Aorta (tissue), 5 donors: ENCODE measurements around the gene PSMD7. TPM values are rescaled to one million over a fixed set of nuclear protein-coding genes. Genes with fewer than 3 reads are reported as not detected.
A peak's percentile ranks its signal among the peaks of the same experiment; 100 is the strongest.

ENCODE experiments used
- ATAC-seq: fragments of 200-7000 bp; cut with Tn5 transposase; one replicate; pipeline ENCODE4 v1.9.1; 2022; ENCODE audit warnings: moderate library complexity; ENCODE audit not compliant: low FRiP score
- DNase-seq, 2 donors: peaks; one replicate each; pipeline ENCODE4 v3.0.0-alpha.2; 2020
- H3K27ac ChIP-seq, 2 donors: one replicate each; pipeline ENCODE4 v1.5.1; 2013; ENCODE audit warnings: low read length in 2 of 2, mild to moderate bottlenecking in 2 of 2, moderate library complexity in 2 of 2, control low read depth in 1 of 2, inconsistent platforms in 1 of 2, low read depth in 1 of 2
- H3K27me3 ChIP-seq, 2 donors: one replicate each; pipeline ENCODE4 v1.6.1; 2013; ENCODE audit warnings: control low read depth in 1 of 2, low read length in 1 of 2, mild to moderate bottlenecking in 1 of 2, moderate library complexity in 1 of 2; ENCODE audit not compliant: insufficient read depth in 2 of 2, control insufficient read depth in 1 of 2
- H3K36me3 ChIP-seq, 2 donors: one replicate each; pipeline ENCODE4 v1.6.1; 2013; ENCODE audit warnings: control low read depth in 1 of 2, low read length in 1 of 2, mild to moderate bottlenecking in 1 of 2; ENCODE audit not compliant: insufficient read depth in 2 of 2, control insufficient read depth in 1 of 2
- H3K4me1 ChIP-seq, 2 donors: one replicate each; pipeline ENCODE4 v1.6.1; 2013; ENCODE audit warnings: low read length in 2 of 2, control low read depth in 1 of 2, mild to moderate bottlenecking in 1 of 2, moderate library complexity in 1 of 2; ENCODE audit not compliant: insufficient read depth in 2 of 2, control insufficient read depth in 1 of 2
- H3K4me3 ChIP-seq, 2 donors: one replicate each; pipeline ENCODE4 v1.5.1; 2013; ENCODE audit warnings: low read length in 2 of 2, control low read depth in 1 of 2, mild to moderate bottlenecking in 1 of 2
- H3K9me3 ChIP-seq: one replicate; pipeline ENCODE4 v1.6.1; 2013; ENCODE audit warnings: mild to moderate bottlenecking, low read length; ENCODE audit not compliant: control insufficient read depth
- WGBS, 2 donors: extraction: QIAGEN DNeasy Blood & Tissue Kit; methylation state at CpG; one replicate each; pipeline ENCODE4 v1.1.7; 2013; 5-methylcytosine and 5-hydroxymethylcytosine counted together
- intact Hi-C, 2 donors: fragments of 100-400 bp; cut with DNase I; formaldehyde crosslinking; loops; one replicate each; pipeline versions ENCODE4 v1.14.2 to v1.15.0; 2022
- long read RNA-seq, 2 donors: library from polyadenylated mRNA; unstranded; transcript quantifications; one replicate each; pipeline ENCODE4 v2.0.0, GENCODE V29; 2020 to 2021
- polyA plus RNA-seq, 2 donors: library from polyadenylated mRNA; stranded (reverse); fragments of 200-250 nt; gene quantifications; one replicate each; pipeline ENCODE4 v1.2.3, GENCODE V29; 2013
- total RNA-seq, 2 donors: library from RNA; stranded (reverse); fragmentation: NEBNext Ultra II Directional; extraction: Animal tissue kit (Norgen Biotek cat#: 25700); gene quantifications; one replicate each; pipeline ENCODE4 v1.2.1, GENCODE V29; 2021
- donor health status: healthy with polysubstance abuse.
- donor health status: Bipolar disorder and iron deficiency.
- donor health status: DM: no; HTN: no; CAD: no.
- donor health status: DM: no; HTN: no; CAD: no.
- donor health status: DM: yes; HTN: yes; CAD: no.

PSMD7 gene
- 10 to 100 TPM; 58.8 to 69.6 TPM for total RNA-seq
- 10 to 100 TPM; 71.6 to 83.1 TPM for polyA plus RNA-seq
- long read RNA-seq, donor 1, transcript PSMD7-201 (7 exons, 1,670 nt) = major isoform, 167 of 212 reads
- long read RNA-seq, donor 1, partial matches to known transcripts = 2 of 212 reads
- long read RNA-seq, donor 1, other reads (novel, unspliced or antisense) = 39 of 212 reads
- long read RNA-seq, donor 2, transcript PSMD7-201 (7 exons, 1,670 nt) = major isoform, 45 of 68 reads
- long read RNA-seq, donor 2, partial matches to known transcripts = 4 of 68 reads
- long read RNA-seq, donor 2, other reads (novel, unspliced or antisense) = 18 of 68 reads

- no peaks in the 10 kb centered on the region for H3K36me3 ChIP-seq
- peak; percentile 96 to 98 for DNase-seq
- peak within 1 kb of the TSS; percentile 78 to 93 for H3K4me3 ChIP-seq
- H3K27me3 ChIP-seq = no peaks in the 10 kb centered on the region
- peak; percentile 98 for ATAC-seq
- intact Hi-C loops = no loop called here
- 0 to 1% methylated on average over 55 to 60 of the region's 60 CpGs for WGBS, 2 donors
- H3K4me1 ChIP-seq = peaks cover 0 to 3% of the 10 kb centered on the region in 2 donors
- peak within 1 kb of the TSS; percentile 69 to 72 for H3K27ac ChIP-seq
- peaks cover under 1% of the 10 kb centered on the region for H3K9me3 ChIP-seq
Observed at GRCh38 chr16:74296432-74297144, at the start of gene PSMD7. TSS of gene PSMD7 (plus strand) at chr16:74296814. CDS start at chr16:74296915, 101 bp downstream.

GRCh38 chr16:74249254-74249653 lies 47.4 kb upstream of the PSMD7 start:
- intact Hi-C loops = no loop called here
- Histone ChIP-seq H3K4me1 (no peaks in the 10 kb centered on the region), H3K36me3 (no peaks in the 10 kb centered on the region), H3K4me3 (no peak overlapping the region), H3K27me3 (no peaks in the 10 kb centered on the region), H3K27ac (no peak overlapping the region), H3K9me3 (no peaks in the 10 kb centered on the region)
- DNase-seq (no peak), ATAC-seq (no peak)
- 57 to 60% methylated on average over 4 of the region's 4 CpGs for WGBS, 2 donors

GRCh38 chr16:74249846-74250245 lies 46.8 kb upstream of the PSMD7 start:
- ATAC-seq = no peak
- intact Hi-C loops = no loop called here
- H3K27me3 ChIP-seq = no peaks in the 10 kb centered on the region
- H3K9me3 ChIP-seq = no peaks in the 10 kb centered on the region
- H3K36me3 ChIP-seq = no peaks in the 10 kb centered on the region
- no peak overlapping the region for H3K4me3 ChIP-seq
- WGBS, 2 donors = 49 to 58% methylated on average over 1 of the region's 1 CpG
- no peak for DNase-seq
- no peak overlapping the region for H3K27ac ChIP-seq
- H3K4me1 ChIP-seq = no peaks in the 10 kb centered on the region

GRCh38 chr16:74252329-74252728 lies 44.3 kb upstream of the PSMD7 start:
- H3K27me3 ChIP-seq = no peaks in the 10 kb centered on the region
- intact Hi-C loops = no loop called here
- DNase-seq (no peak), ATAC-seq (no peak)
- no peak overlapping the region for H3K4me3 ChIP-seq
- H3K27ac ChIP-seq = no peak overlapping the region
- H3K4me1 ChIP-seq = no peaks in the 10 kb centered on the region
- no peaks in the 10 kb centered on the region for H3K36me3 ChIP-seq
- WGBS, 2 donors = 89 to 94% methylated on average over 3 of the region's 3 CpGs
- no peaks in the 10 kb centered on the region for H3K9me3 ChIP-seq

GRCh38 chr16:74253161-74253938 lies 43.3 kb upstream of the PSMD7 start:
- DNase-seq = no peak
- Histone ChIP-seq H3K27ac (no peak overlapping the region), H3K9me3 (no peaks in the 10 kb centered on the region), H3K27me3 (no peaks in the 10 kb centered on the region), H3K36me3 (no peaks in the 10 kb centered on the region), H3K4me1 (no peaks in the 10 kb centered on the region), H3K4me3 (no peak overlapping the region)
- peak; percentile 70 for ATAC-seq
- WGBS, 2 donors = 49 to 54% methylated on average over 6 of the region's 6 CpGs
- intact Hi-C loops = no loop called here

GRCh38 chr16:74257061-74257460 lies 39.6 kb upstream of the PSMD7 start:
- H3K27me3 ChIP-seq = no peaks in the 10 kb centered on the region
- intact Hi-C loops = no loop called here
- no peaks in the 10 kb centered on the region for H3K36me3 ChIP-seq
- H3K4me3 ChIP-seq = no peak overlapping the region
- H3K9me3 ChIP-seq = no peaks in the 10 kb centered on the region
- no peak overlapping the region for H3K27ac ChIP-seq
- no peaks in the 10 kb centered on the region for H3K4me1 ChIP-seq
- no peak for DNase-seq
- ATAC-seq = no peak
- WGBS, 2 donors = 79 to 88% methylated on average over 7 of the region's 7 CpGs

- ATAC-seq (peak; percentile 53), DNase-seq (peak in 1 of 2 donors; percentile 56)
- Histone ChIP-seq H3K27ac (no peak overlapping the region), H3K27me3 (no peaks in the 10 kb centered on the region), H3K4me1 (no peaks in the 10 kb centered on the region), H3K4me3 (no peak overlapping the region), H3K9me3 (no peaks in the 10 kb centered on the region), H3K36me3 (no peaks in the 10 kb centered on the region)
- 47 to 51% methylated on average over 5 of the region's 5 CpGs for WGBS, 2 donors
- intact Hi-C loops = no loop called here
Observed at GRCh38 chr16:74261068-74261467, 35.5 kb upstream of the PSMD7 start.

- DNase-seq (no peak), ATAC-seq (no peak)
- Histone ChIP-seq H3K9me3 (no peaks in the 10 kb centered on the region), H3K27me3 (no peaks in the 10 kb centered on the region), H3K27ac (no peak overlapping the region), H3K4me3 (no peak overlapping the region), H3K36me3 (no peaks in the 10 kb centered on the region), H3K4me1 (no peaks in the 10 kb centered on the region)
- 59 to 71% methylated on average over 3 of the region's 3 CpGs for WGBS, 2 donors
- intact Hi-C loops = no loop called here
Observed at GRCh38 chr16:74264811-74265210, 31.8 kb upstream of the PSMD7 start.
